ENCODE results near the gene CPA1. TPM values are rescaled to one million over a fixed set of nuclear protein-coding genes. Genes with fewer than 3 reads are reported as not detected.
"Not testable (repeated sequence)": the region's sequence is repeated elsewhere in the genome, so short reads cannot be mapped to it uniquely, and the experiment has no call there.

Gene CPA1
- total RNA-seq, 1 donor from 2014 or later = not detected

- no peak for ATAC-seq
Observed at GRCh38 chr7:130374507-130374906, 5.8 kb upstream of the CPA1 start.

DNA sequence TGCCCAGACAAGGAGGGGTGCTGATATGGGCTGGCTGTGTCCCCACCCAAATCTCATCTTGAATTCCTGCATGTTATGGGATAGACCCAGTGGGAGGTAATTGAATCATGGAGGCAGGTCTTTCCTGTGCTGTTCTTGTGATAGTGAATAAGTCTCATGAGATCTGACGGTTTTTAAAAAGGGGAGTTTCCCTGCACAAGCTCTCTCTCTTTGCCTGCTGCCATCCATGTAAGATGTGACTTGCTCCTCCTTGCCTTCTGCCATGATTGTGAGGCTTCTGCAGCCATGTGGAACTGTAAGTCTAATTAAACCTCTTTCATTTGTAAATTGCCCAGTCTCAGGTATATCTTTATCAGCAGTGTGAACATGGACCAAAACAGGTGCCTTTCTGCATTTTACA lies 3.8 kb upstream of the CPA1 start:
- not testable (repeated sequence) for ATAC-seq

DNA sequence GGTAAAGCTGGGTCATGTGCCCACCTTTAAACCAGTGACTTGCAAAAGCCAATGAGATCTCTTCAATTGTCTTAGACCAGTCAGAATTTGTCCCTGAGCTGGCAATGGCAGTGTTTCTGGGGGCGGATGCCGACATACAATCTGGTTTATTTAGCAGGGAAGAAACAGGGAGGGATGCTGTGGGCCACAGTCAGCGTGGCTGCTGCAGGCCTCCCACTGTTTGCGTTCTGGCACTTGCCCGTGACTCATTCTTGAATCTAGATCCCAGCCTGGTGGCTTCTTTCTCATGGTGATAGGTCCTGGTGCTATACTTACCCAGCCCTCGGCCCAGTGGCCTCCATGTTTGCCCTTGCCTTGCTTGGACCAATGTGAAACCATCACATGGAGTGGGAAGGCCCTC lies 3.1 kb upstream of the CPA1 start:
- no peak for ATAC-seq

DNA sequence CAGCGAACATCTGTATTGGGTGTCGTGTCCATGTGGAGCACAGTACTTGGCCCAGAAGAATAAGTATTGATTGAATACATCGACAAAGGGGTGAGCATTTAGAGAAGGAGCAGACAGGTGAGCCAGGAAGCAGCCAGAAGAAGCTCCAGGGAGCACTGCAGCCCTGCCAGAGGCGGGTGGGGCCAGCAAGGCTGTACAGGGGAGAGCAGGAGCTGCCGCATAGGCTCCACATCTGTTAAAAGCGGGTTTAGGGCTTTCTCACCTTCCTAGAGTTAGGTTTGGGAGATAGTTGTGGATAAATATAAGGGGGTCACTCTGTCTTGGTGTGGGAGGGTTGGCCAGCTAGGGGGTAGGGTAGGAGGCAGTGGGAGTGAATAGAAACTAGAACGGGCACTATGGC lies 1.3 kb upstream of the CPA1 start:
- ATAC-seq = no peak

DNA sequence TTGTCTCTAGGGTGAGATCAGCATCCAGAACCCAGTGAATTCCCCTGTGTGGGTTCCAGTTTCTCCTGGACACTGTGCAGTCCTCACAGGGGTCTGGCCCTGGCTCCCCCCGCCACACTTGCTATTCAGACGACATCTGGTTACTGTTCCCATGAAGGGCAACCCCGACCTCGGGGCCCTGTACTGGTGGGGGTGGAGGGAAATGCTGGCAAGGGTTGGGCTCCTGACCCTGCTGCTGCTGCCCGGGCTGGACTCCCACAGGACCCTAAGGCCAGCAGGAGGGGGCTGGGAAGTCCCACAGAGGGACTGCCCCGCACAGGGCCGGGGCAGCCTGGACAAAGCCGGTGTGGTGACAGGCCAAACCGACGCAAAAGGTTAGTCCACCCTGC lies 768 bp upstream of the CPA1 start:
- no peak for ATAC-seq

- ATAC-seq = no peak
Observed at GRCh38 chr7:130380861-130381455, 664 bp downstream of the CPA1 start.

DNA sequence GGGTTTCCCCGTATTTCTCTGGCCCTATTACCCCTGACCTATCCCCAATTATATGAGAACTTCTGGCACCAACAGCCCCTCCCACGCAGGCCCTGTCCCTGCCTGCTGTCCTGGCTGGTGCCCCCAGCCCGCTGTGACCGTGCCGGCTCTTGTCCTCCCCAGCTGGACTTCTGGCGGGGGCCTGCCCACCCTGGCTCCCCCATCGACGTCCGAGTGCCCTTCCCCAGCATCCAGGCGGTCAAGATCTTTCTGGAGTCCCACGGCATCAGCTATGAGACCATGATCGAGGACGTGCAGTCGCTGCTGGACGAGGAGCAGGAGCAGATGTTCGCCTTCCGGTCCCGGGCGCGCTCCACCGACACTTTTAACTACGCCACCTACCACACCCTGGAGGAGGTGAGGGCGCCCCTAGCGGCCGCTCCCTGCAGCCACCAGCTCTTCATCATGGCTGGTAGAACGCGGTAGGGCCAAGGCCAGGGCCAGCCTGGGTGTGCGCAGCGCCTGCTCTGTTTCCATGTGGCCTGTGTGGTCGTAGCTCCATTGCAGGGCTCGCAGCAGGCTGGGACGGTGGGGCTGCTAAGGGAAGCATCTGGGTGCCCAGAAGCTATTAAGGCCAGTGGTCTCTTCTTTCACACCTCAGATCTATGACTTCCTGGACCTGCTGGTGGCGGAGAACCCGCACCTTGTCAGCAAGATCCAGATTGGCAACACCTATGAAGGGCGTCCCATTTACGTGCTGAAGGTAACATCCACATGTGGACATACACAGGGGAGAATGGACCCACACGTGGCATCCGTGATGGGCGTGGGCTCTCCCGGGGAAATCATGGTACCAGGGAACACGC lies 1.4 kb downstream of the CPA1 start:
- no peak for ATAC-seq

GRCh38 chr7:130383187-130383980 lies 3.1 kb downstream of the CPA1 start:
- no peak for ATAC-seq

- ATAC-seq = no peak
Observed at GRCh38 chr7:130384371-130384801, 4.1 kb downstream of the CPA1 start.

- ATAC-seq = no peak
Observed at GRCh38 chr7:130384841-130385599, 4.7 kb downstream of the CPA1 start.

DNA sequence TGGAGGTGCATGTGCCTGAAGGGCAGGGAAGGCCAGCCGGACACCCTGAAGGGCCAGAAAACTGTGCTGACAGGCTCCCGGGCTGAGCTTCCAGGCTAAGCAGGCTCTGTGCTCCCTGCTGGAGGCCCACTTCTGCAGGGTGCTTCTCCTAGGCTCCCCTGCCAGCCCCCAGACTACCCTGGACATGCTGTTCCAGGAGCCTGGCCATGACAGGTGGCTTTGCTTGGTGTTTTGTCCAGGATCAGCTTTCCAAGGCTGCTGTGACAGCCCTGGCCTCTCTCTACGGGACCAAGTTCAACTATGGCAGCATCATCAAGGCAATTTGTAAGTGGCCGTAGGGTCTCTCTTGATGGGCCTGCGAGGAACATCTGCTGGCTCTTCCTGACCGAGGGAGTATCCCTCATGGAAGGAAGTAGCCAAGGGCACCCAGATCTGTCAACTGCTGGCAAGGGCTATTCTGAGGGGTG lies 5.3 kb downstream of the CPA1 start:
- ATAC-seq = no peak

GRCh38 chr7:130386876-130387275 lies 6.6 kb downstream of the CPA1 start:
- no peak for ATAC-seq

DNA sequence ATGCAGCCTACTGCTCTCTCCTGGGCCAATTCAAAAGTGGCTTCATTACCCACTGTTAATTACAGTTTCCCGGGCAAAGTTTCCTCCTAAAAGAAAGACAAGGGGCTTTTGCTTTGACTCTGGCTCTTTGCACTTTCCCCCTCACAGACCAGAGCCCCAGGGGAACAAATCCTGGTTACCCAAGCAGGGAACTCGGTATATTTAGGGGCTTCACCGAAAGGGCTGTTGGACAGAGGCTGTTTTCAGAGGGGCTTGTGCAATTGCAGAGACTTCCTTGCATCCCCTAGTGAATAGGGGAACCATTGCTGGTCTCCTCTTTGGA lies 7.0 kb downstream of the CPA1 start:
- no peak for ATAC-seq

- ATAC-seq = no peak
Observed at GRCh38 chr7:130387628-130388403, 7.5 kb downstream of the CPA1 start.

- no peak for ATAC-seq
Observed at GRCh38 chr7:130388671-130389070, 8.4 kb downstream of the CPA1 start.

DNA sequence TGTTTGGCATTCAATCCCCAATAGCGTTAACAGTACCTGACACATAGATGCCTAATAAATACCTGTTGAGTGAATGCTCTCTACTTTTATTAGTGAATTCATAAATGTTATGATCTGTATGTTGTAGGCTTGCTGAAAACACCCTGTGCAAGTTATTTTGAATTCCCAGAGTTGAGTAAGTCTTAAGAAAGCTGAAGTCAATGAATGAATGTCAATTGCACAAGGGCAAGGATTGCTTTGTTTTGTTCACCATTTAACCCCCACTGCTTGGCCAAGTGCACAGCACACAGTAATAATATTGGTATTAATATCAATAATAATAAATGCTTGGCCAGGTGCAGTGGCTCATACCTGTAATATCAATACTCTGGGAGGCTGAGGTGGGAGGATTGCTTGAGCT lies 10.2 kb downstream of the CPA1 start:
- no peak for ATAC-seq

DNA sequence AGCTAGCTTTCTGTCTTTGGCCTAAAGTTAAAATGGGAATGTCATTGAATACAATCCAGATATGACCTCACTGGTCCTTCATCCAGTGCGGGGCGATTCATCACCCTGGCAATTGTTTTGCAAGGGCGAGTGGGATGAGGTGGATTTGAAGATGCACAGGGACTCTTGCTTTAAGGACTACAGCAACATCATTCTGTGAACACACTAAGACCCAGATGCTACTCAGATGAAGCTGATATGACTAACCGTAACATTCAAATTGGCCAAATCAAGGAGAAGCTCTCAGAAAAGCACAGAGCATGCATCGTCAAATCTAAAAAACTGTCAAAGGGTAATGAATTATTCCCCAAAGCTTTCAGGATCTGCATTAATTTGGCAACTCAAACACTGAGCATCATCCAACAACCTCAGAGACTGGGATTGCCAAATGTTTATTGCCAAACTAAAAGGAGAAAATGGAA lies 12.8 kb downstream of the CPA1 start:
- no peak for ATAC-seq

DNA sequence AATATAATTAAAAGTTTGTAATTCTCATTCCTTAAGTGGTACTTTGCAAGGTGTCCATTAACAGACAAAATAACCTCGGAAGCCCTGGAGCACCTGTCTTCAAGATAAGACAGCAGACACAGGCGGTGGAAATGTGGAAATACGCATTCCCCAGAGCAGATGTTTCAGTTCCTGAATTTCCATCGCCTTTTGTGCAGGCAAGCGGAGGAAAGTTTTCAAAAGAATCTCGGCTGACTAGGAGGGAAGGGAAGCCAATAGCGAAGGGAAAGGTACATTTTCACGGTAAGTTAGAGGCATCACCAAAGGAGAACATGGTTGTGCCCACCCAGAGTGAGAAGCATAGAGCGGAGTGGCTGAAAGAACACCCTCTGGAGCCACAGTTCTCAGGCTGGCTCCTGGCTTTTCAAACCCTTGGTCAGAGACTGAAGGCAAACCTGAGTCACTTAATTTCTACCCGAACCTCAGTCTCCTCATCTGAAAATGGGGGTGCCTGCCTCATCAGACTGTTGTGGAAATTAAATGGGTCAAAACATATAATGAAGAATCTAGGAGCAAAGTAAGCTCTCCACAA lies 13.6 kb downstream of the CPA1 start:
- ATAC-seq = no peak

DNA sequence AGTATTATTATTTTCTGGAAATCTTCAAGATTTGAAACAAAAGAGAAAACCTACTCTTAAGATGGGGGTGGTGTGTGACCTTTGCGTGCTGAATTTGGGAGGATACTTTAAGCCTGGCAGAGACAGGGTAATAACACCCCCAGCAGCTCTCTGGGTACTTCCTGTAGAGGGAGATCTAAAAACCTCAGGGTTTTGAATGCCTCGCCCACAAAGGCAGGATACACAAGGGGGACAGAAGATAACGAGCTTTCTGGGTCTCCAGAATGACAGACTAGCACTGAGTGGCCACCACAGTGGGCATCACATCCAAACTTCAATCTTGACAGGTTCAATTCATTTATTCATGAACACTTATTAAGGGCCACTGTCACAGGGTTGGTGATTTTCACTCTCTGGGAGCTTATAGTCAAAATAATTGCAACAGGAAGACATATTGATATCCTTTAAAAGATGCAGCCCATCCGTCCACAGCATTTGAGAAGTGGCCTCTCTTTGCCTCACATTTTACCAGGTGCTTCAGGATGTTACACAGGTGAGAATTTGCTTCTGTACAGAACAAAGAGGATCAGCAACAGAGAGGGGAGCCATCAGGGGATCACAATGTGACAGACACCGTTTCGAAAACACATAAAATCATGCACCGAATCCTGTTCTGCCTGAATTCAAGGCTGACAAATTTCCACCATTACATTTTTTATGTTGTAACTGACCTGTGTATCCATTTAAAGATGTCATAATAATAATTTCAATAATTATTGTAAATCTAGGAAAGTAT lies 14.3 kb downstream of the CPA1 start:
- no peak for ATAC-seq

DNA sequence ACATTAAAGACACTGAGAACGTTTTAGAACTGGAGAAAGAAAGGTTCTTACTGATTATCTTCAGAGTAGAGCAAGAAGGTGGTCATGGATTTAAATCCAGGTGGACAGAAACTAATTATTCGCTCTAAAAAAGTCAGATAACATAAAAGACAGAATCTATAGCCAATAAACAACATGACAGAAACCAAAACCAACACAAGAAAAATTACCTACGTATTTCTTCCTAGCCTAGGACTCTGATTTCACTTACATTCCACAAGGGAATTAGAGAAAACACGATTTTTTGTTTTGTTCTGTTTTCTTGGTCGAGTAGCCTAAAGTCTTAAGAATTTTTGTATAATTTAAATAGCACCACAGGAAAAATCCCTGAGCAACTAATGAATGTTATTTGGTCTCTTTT lies 15.1 kb downstream of the CPA1 start:
- no peak for ATAC-seq

- ATAC-seq = no peak
Observed at GRCh38 chr7:130396109-130396508, 15.8 kb downstream of the CPA1 start.

Measured in esophagus mucosa (tissue), 1 donor.